ENCODE data around the gene CHST13.

CHST13 gene

GRCh38 chr3:126536126-126536525 is 12.2 kb downstream of the CHST13 start:
- TF ChIP-seq, protein P1, sequence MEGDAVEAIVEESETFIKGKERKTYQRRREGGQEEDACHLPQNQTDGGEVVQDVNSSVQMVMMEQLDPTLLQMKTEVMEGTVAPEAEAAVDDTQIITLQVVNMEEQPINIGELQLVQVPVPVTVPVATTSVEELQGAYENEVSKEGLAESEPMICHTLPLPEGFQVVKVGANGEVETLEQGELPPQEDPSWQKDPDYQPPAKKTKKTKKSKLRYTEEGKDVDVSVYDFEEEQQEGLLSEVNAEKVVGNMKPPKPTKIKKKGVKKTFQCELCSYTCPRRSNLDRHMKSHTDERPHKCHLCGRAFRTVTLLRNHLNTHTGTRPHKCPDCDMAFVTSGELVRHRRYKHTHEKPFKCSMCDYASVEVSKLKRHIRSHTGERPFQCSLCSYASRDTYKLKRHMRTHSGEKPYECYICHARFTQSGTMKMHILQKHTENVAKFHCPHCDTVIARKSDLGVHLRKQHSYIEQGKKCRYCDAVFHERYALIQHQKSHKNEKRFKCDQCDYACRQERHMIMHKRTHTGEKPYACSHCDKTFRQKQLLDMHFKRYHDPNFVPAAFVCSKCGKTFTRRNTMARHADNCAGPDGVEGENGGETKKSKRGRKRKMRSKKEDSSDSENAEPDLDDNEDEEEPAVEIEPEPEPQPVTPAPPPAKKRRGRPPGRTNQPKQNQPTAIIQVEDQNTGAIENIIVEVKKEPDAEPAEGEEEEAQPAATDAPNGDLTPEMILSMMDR (IDR thresholded peaks at IDR 0.05; ENCODE audit: insufficient read depth, low read depth, low read length, missing control alignments) = no peak
- no peak overlapping the region for H3K4me3 ChIP-seq (ENCODE audit: low read length)
- DNase-seq (ENCODE audit: low read depth) = no peak

GRCh38 chr3:126537116-126537729 is 13.3 kb downstream of the CHST13 start:
- no peak for DNase-seq (ENCODE audit: low read depth)

GRCh38 chr3:126537730-126538281 is 13.9 kb downstream of the CHST13 start:
- no peak overlapping the region for H3K4me3 ChIP-seq (ENCODE audit: low read length)
- no peak for DNase-seq (ENCODE audit: low read depth)
- TF ChIP-seq, protein P1 (IDR thresholded peaks at IDR 0.05; ENCODE audit: insufficient read depth, low read depth, low read length, missing control alignments) = no peak

More at GRCh38 chr3:126537116-126537729, 13.3 kb downstream of the CHST13 start:
- TF ChIP-seq, protein P1 (IDR thresholded peaks at IDR 0.05; ENCODE audit: insufficient read depth, low read depth, low read length, missing control alignments) = no peak
- no peak overlapping the region for H3K4me3 ChIP-seq (ENCODE audit: low read length)

GRCh38 chr3:126538316-126538715 is 14.4 kb downstream of the CHST13 start:
- H3K4me3 ChIP-seq (ENCODE audit: low read length) = no peak overlapping the region
- TF ChIP-seq, protein P1 (IDR thresholded peaks at IDR 0.05; ENCODE audit: insufficient read depth, low read depth, low read length, missing control alignments) = no peak
- DNase-seq (ENCODE audit: low read depth) = no peak

- TF ChIP-seq, protein P1 (IDR thresholded peaks at IDR 0.05; ENCODE audit: insufficient read depth, low read depth, low read length, missing control alignments) = no peak
- no peak overlapping the region for H3K4me3 ChIP-seq (ENCODE audit: low read length)
- DNase-seq (ENCODE audit: low read depth) = no peak
Observed at GRCh38 chr3:126538966-126539365, 15.0 kb downstream of the CHST13 start.

- no peak for DNase-seq (ENCODE audit: low read depth)
- TF ChIP-seq, protein P1 (IDR thresholded peaks at IDR 0.05; ENCODE audit: insufficient read depth, low read depth, low read length, missing control alignments) = no peak
- no peak overlapping the region for H3K4me3 ChIP-seq (ENCODE audit: low read length)
Observed at GRCh38 chr3:126539558-126540250, 15.7 kb downstream of the CHST13 start.
